ENCODE measurements around the gene CCNI.
"Not testable (repeated sequence)": the region's sequence is repeated elsewhere in the genome, so short reads cannot be mapped to it uniquely, and the experiment has no call there.

The CCNI gene

DNA sequence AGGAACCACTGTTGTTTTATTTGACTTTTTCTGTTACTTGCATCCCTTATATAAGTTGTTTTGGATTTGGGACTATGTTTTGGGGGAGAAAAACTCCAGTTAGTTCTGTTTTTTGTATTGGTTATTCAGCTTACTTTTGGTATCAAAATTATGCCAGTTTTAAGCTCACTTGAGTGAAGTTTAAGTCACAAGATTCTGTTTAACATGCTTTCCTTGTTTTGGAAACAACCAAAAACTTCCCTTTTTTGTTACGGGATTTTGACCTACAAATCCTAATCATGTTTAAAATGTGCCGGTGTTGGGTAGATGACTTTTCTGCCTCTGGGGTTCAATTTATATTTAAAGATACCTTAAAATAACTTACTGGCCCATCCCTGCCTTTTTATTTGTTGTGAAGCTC, 36.0 kb downstream of the CCNI start:
- DNase-seq (ENCODE audit: low read depth), result no peak

DNA sequence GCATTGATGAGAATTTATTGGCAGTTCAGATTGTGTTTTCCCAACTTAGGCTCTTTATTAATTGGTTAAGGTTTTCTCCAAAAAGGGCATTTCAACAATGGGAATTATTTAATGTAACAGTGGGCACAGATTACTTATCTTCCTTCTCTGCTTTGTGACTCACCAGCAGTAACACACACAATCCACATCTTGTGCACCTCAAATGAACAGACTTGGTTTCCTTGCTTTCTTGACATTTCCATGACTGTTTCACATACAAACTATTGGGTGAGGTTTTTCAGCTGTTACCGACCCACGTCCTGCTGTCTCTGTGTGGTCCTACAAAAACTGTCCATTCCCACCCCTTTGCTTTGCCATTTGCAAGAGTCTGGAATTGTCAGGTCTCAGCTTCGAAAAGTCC, 38.1 kb downstream of the CCNI start:
- no peak for DNase-seq (ENCODE audit: low read depth)

- not testable (repeated sequence) for DNase-seq (ENCODE audit: low read depth)
Measured at GRCh38 chr4:77037168-77037567, 38.6 kb downstream of the CCNI start.

DNA sequence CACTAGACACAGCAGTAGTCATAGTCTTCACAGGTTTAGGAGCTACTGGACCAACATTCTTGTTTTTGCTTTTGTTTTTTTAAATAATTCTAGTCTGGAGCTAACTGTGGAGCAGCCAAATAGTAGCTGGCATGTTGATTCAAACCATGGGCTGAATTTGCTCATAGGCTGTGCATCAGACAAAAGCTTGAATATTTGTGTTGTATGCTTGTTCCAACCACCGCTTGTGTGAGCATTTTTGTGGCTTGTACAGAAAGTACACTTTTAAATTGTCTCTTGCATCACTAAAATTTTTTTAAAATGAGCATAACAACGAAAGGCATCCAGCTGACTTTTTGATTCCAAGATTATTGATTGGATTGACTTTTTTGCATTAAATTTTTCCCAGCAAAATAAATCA, 39.6 kb downstream of the CCNI start:
- no peak for DNase-seq (ENCODE audit: low read depth)

- DNase-seq (ENCODE audit: low read depth), result no peak
Measured at GRCh38 chr4:77035153-77035552, 40.6 kb downstream of the CCNI start.

- DNase-seq (ENCODE audit: low read depth), result peak; percentile 4
Measured at GRCh38 chr4:77031544-77031943, 44.2 kb downstream of the CCNI start.

DNA sequence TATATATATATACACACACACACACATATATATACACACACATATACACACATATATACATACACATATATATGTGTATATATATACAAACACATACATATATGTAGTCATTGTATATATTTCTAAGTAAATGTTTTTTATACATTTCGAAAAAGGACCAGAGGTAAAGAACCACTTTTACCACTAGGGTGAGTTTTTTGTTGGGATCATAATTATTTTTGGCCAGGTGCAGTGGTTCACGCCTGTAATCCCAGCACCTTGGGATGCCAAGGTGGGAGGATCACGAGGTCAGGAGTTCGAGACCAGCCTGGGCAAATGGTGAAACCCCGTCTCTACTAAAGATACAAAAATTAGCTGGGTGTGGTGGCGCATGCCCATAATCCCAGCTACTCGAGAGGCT, 46.0 kb downstream of the CCNI start:
- DNase-seq (ENCODE audit: low read depth), result not testable (repeated sequence)

DNA sequence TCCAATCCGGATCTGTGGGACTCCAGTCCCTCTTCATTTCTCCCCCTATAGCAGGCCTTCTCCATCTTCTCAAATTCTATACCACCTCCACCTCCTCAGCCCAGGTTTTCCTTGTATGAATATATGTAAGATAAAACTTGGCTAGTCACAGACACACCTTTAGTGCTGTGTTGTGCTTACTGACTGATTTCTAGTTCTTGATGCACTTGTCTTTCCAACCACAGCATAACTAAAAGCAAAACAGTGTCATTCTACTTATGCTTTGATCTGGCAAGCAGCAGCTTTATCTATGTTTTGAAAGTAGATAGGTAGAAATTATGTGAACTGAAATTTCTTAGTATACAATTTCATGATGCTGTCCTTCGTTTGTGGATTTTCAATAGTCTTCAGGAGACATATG, 47.5 kb downstream of the CCNI start:
- DNase-seq (ENCODE audit: low read depth), result no peak

- DNase-seq (ENCODE audit: low read depth), result no peak
Measured at GRCh38 chr4:77026322-77026704, 49.5 kb downstream of the CCNI start.

DNA sequence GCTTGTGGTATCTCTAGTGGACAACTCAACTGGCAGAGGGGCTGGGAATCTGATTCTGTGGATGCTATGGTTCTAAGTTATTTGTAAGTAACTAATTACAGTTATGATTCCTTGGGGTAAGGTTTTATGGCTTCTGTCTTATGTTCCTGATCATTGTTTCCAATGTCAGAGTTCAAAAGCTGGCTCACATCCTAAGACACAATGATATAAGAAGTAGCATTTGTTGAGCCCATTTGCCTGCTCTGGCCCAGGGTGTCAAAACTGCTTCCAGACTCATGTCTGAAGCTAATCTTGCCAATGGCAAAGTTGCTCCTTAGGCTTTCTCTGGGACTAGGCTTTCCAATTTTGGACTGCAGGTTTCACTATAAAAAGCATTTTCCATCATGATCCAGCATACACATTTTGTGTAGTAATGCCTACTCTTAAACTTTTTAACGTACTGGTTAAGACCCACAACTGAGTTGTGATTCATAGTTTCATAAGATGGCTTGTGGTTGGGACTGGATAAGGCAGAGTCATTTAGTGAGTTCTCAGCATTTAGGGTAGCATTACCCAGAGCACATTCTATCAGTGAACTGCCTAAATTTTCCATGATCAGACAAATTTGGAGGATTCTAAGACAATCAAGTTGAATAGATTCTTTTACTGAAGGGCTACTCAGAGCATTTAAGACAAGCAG, 50.0 kb downstream of the CCNI start:
- DNase-seq (ENCODE audit: low read depth), result no peak

- DNase-seq (ENCODE audit: low read depth), result no peak
Measured at GRCh38 chr4:77023920-77024319, 51.9 kb downstream of the CCNI start.

GRCh38 chr4:77022560-77023179, 53.1 kb downstream of the CCNI start:
- no peak for DNase-seq (ENCODE audit: low read depth)

DNA sequence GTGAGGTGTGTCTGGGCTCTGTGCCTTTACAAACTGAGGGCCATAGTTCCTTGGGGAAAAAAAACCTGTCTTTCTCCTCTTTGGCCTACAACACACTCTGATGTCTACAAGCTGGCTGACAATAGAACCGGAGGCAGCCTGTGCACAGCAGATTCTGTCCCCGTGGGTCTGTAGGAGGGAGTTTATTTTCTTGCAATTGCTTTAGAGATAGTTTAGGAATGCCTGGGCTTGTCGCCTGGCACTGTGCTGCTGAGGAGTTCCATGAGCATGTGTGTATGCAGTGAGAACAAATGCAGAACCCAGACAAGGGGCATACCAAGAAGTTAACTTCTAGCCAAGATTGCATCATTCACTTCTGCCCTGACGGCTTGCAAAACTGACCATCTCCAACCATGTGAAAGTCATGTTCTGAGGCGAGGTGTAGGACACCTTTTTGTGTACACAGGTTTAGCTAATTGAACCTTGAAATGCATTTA, 54.1 kb downstream of the CCNI start:
- DNase-seq (ENCODE audit: low read depth), result no peak

- no peak for DNase-seq (ENCODE audit: low read depth)
Measured at GRCh38 chr4:77020017-77020416, 55.8 kb downstream of the CCNI start.

DNA sequence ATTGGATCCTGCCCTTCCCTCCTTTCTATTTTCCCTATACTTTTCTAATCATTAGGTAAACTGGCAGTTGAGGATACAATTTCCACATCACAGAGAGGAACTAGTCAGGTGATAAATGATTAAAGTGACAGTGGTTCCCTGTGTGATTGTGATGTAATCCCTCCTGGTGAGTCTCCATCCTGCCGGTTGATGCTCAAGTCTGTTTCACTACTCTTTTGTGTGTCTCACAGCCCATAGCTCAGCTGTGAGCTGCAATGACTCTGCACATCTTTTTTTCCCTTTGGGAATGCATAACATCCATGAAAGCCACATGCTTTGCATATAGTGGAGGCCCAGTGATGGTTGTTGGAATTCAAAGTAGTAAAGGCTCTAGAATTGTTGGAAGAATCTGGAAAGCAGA, 60.4 kb downstream of the CCNI start:
- DNase-seq (ENCODE audit: low read depth), result no peak

DNA sequence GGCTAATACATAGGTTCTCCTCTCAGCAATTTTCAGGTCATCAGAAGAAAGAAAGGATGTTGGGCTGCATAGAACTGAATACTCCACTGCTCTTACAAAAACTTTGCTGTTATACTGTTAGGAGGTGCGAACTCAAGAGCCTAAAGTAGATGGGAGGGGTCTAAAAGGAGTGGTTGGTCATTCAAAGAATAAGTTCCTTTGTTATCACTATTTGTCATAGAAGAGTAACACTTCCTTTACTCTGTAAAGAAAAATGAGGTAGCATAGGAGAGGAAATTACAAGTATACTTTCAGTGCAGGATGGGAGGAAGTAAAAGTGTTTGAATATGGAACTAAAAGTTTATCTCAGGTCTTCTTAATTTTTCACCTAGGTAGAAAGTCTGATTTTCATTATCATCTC, 61.5 kb downstream of the CCNI start:
- no peak for DNase-seq (ENCODE audit: low read depth)

DNA sequence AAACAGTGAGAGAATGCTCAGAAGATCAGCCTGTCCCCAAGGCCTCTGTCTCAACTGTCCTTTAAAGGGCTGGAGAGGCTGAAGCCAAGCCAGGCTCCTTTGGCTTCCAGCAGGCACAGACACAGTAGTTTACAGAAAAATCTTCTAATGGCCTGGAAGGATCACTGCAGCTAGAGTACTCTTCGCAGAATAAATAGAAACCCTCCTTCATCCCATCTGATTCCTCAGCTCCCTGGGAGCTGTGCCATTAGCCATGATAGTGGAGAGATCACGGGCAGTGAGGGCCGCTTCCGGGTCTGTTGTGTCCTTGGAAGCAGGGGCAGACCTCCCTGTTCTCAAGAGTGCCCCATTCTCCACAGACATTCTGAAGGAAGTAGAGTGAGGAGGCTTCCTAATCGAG, 63.1 kb downstream of the CCNI start:
- no peak for DNase-seq (ENCODE audit: low read depth)

- no peak for DNase-seq (ENCODE audit: low read depth)
Measured at GRCh38 chr4:77010841-77011354, 64.9 kb downstream of the CCNI start.

DNA sequence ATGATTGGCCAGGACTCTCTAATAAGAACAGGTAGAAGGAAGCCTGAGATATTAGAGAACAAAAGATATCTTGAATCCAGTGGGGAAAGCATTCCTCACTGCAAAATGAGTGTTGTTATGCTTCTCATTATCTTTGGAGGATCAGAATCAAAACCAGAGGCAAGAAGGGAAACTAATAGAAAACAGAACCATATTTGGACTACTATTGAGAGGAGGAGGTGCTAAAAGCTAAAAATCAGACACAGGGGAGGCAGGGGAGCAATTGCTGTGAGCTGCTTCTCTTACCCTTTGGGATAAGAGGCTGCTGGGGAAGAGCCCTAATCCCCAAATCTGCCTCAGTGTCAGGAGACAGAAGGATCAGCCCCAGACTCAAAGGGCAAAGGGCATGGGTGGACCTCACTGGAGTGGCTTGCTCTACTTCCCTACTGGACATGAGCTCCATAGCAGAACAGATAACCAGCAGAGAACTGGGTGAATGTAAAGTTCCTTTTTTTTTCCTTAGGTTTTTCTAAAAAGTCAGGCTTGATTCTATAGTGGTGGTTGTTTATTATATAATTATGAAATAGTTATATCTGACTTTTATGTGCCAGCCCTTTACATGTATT, 66.2 kb downstream of the CCNI start:
- no peak for DNase-seq (ENCODE audit: low read depth)

DNA sequence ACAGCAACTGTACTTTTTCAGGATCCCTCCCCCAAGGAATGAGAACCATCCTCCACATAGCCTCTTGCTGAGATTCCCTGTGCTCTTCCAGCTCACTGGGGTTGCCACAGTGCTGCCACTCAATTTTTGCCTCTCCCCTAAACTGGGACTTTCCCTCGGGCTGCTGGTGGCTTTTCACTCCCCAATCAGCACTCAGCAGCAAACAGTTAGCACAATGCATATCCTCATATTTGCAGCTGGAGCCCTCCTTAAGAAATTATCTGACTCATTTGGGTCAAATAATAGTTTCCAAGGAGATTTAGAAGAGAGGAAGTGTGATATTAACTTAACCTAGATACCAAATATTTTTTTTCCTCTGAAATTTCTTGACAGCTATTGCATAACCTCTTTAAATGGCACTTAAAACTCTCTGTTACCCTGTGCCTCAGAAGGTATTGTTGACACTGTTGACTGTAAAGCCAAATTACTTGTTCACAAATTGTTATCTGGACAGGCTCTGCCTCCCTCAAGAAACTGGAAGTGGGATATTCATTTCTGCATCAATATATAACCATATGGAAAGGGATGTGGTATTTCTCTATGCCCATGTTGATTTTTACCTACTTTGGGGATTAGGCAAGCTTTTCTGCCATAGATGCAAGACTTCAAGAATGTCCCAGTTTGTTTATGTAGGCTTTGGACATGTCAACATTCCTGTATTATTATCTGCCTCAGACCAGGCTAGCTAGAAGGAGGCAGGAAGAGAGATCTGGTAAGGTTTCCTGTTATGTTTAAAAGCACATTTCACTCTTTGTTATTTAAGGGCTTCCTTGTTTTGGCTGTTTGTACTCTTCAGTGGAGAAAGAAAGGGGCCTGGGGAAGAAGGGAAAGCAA, 68.2 kb downstream of the CCNI start:
- DNase-seq (ENCODE audit: low read depth), result peak; percentile 42

DNA sequence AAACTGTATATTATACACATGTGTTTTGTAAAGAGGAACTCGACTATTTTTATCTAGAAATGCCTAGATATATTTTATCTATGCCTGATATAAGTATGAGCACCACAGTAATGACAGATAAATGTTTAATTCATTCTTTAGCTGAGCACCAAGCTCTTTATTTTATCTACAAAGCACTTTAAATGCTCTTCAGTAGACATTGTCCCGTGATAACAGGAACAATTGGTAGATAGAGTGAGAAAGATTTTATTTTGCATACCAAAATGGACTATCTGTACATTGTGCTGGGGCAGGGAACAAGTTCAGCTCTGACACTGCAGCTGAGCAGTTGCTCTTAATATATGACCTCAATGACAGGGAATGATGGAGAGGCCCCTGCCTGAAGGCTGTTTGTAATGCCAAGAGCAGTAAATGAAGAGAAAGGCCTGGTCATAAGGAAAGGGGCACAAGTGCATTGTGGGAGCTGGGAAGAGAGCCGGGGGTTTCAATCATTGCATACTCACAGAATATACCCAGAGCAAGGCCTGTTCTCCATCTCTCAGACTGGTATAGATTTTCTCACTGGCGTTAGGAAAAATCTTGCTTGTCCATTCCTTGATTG, 68.9 kb downstream of the CCNI start:
- DNase-seq (ENCODE audit: low read depth), result no peak

GRCh38 chr4:77003400-77003799, 72.4 kb downstream of the CCNI start:
- no peak for DNase-seq (ENCODE audit: low read depth)
